Fibroblast of lung (primary cell): ENCODE measurements around the gene MAP1LC3B2.

Experiments
- EZH2 ChIP-seq: IDR thresholded peaks from 2 replicates; pipeline ENCODE4 v1.5.1; 2012; ENCODE audit warnings: low read length, control low read depth, mild to moderate bottlenecking; ENCODE audit errors: missing control alignments
- TF ChIP-seq, protein P1 (sequence below), 2 donors: IDR thresholded peaks in 1 of 2; conservative IDR thresholded peaks in 1 of 2; 1 replicate in 1 of 2; 2 replicates in 1 of 2; pipeline ENCODE4 v1.5.1; 2011 to 2012; ENCODE audit warnings: low read length in 2 of 2, control low read depth in 1 of 2, inconsistent platforms in 1 of 2, low read depth in 1 of 2, mild to moderate bottlenecking in 1 of 2

DNA sequence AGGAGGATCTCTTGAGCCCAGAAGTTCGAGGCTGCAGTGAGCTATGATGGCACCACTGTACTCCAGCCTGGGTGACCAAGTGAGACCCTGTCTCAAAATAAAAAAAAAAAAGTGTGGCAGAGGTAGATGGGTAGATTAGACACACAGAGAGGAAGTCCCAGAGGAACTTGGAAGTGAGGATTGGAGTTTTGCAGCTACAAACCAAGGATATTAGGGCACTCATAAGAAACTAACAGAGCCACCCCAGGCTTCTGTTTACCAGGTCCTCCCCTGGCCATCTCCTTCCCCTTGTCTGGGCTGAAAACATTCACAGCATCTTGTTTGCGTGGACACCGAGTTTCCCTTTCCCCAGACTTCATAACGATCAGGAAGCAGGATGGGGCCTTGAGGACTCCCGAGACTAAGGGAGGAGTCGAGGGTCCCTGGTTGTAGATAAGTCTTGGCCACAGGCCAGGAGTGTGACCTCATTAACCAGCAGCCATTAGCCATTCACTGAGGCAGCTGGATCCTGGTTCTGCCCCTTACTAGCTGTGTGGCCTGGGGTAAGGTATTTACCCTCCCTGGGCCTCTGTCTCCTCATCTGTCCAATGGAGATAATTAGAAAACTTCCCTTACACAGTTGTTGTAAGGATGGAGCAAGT is 2.1 kb downstream of the MAP1LC3B2 start:
- TF ChIP-seq, protein P1, sequence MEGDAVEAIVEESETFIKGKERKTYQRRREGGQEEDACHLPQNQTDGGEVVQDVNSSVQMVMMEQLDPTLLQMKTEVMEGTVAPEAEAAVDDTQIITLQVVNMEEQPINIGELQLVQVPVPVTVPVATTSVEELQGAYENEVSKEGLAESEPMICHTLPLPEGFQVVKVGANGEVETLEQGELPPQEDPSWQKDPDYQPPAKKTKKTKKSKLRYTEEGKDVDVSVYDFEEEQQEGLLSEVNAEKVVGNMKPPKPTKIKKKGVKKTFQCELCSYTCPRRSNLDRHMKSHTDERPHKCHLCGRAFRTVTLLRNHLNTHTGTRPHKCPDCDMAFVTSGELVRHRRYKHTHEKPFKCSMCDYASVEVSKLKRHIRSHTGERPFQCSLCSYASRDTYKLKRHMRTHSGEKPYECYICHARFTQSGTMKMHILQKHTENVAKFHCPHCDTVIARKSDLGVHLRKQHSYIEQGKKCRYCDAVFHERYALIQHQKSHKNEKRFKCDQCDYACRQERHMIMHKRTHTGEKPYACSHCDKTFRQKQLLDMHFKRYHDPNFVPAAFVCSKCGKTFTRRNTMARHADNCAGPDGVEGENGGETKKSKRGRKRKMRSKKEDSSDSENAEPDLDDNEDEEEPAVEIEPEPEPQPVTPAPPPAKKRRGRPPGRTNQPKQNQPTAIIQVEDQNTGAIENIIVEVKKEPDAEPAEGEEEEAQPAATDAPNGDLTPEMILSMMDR (conservative IDR thresholded peaks at IDR 0.05 in 1 of 2, IDR thresholded peaks at IDR 0.05 in 1 of 2; ENCODE audit: low read depth in 1 of 2, low read length in 2 of 2) = no peak
- TF ChIP-seq EZH2 = no peak
